HCT116 (cell line): ENCODE measurements around the gene NAB2.

Source experiments
- CEBPB ChIP-seq: IDR thresholded peaks from 2 replicates; pipeline ENCODE4 v1.6.1; 2012; ENCODE audit warnings: low read depth
- CTCF ChIP-seq, 3 experiments: fragments of 200-600 bp in 1 of 3; sonication (generic) in 1 of 3; IDR thresholded peaks in 2 of 3; conservative IDR thresholded peaks in 1 of 3; 2 replicates each; pipeline ENCODE4 v1.5.1; 2012 to 2017; ENCODE audit warnings: low read depth in 2 of 3, low read length in 2 of 3, antibody characterized with exemption in 1 of 3, borderline replicate concordance in 1 of 3, control low read depth in 1 of 3, mild to moderate bottlenecking in 1 of 3, mixed read lengths in 1 of 3, mixed run types in 1 of 3, moderate library complexity in 1 of 3; ENCODE audit not compliant: insufficient read depth in 1 of 3
- EZH2 ChIP-seq: fragments of 200-600 bp; sonication (generic); IDR thresholded peaks from 2 replicates; pipeline ENCODE4 v1.6.1; 2017; ENCODE audit warnings: antibody characterized with exemption, mixed run types
- EZH2phosphoT487 ChIP-seq: fragments of 200-600 bp; IDR thresholded peaks from 2 replicates; pipeline ENCODE4 v1.6.1; 2018; ENCODE audit warnings: antibody characterized with exemption, borderline replicate concordance
- POLR2A ChIP-seq: IDR thresholded peaks from 2 replicates; pipeline ENCODE4 v1.7.0; 2011; ENCODE audit warnings: borderline replicate concordance; ENCODE audit not compliant: insufficient read depth, insufficient read length; ENCODE audit errors: extremely low read depth
- POLR2AphosphoS5 ChIP-seq: IDR thresholded peaks from 2 replicates; pipeline ENCODE4 v1.6.1; 2011; ENCODE audit warnings: mild to moderate bottlenecking, low read depth, low read length, moderate library complexity
- RAD21 ChIP-seq: IDR thresholded peaks from 2 replicates; pipeline ENCODE4 v1.6.1; 2012; ENCODE audit warnings: low read depth, mild to moderate bottlenecking
- REST ChIP-seq: IDR thresholded peaks from 2 replicates; pipeline ENCODE4 v1.6.1; 2012; ENCODE audit warnings: low read depth
- TCF7L2 ChIP-seq: IDR thresholded peaks from 2 replicates; pipeline ENCODE4 v1.7.0; 2011; ENCODE audit warnings: borderline replicate concordance, inconsistent platforms; ENCODE audit not compliant: insufficient read depth, insufficient read length; ENCODE audit errors: extremely low read depth
- ZNF274 ChIP-seq: fragments of 200-500 bp; sonication (Bioruptor generic); IDR thresholded peaks from 2 replicates; pipeline ENCODE4 v1.6.1; 2014; ENCODE audit warnings: mild to moderate bottlenecking, low read depth, low read length, inconsistent platforms

GRCh38 chr12:57142121-57142520, 53.2 kb downstream of the NAB2 start:
- TF ChIP-seq CTCF (IDR thresholded peaks at IDR 0.05 in 2 of 3, conservative IDR thresholded peaks at IDR 0.05 in 1 of 3; ENCODE audit: borderline replicate concordance in 1 of 3, insufficient read depth in 1 of 3, low read depth in 2 of 3, low read length in 2 of 3) (no peak), EZH2 (no peak), REST (no peak), POLR2A (no peak), CEBPB (no peak), RAD21 (no peak), EZH2phosphoT487 (no peak), ZNF274 (no peak), TCF7L2 (no peak), POLR2AphosphoS5 (no peak)
